Measurements from ENCODE around the gene CMTM7.

Gene CMTM7

GRCh38 chr3:32414522-32415202 lies 23.0 kb downstream of the CMTM7 start:
- DNase-seq (ENCODE audit: low spot score) = peak; percentile 10

- peak; percentile 37 for DNase-seq (ENCODE audit: low spot score)
Measured at GRCh38 chr3:32419742-32420125, 28.1 kb downstream of the CMTM7 start.

- DNase-seq (ENCODE audit: low spot score) = peak; percentile 99
Measured at GRCh38 chr3:32420126-32421038, 28.7 kb downstream of the CMTM7 start.

- DNase-seq (ENCODE audit: low spot score) = peak; percentile 10
Measured at GRCh38 chr3:32421185-32421584, 29.5 kb downstream of the CMTM7 start.

DNA sequence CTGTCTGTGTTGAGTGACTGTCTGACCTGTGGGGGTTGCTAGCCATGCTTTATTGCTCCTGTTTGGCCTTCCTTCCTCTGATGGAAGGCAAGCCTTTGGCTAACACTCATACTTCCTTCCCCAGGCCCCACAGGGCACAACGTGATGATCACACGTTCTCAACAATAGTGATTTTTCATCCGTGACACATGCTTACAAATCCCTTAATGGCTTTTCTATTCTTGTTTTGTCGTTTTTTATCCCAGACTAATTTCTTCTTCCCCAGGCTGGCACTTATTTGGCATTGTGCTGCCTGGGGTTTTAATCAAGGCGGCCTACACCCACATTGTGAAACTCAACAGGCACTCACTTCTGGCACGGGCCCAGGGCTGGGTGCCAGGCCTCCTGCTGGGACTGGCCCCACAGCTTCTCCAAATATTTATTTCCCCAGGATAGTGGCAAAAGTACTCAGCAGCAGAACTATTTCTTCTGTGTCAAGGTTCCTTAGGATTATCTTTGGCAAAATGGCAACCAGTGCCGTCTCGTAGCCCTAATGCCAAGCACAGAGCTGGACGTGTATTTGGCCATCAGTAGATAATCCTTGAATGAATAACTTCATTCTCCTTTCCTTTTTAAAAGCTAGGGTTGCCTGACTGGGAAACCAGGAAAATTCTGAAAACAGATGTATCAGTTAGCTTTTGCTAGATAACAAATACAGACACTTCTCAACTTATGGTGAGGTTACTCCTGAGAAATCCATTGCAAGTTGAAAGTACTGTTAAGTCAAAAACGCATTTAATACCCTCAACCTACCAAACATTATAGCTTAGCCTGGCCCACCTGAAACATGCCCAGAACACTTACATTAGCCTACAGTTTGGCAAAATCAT lies 30.6 kb downstream of the CMTM7 start:
- peak; percentile 96 for DNase-seq (ENCODE audit: low spot score)

GRCh38 chr3:32422943-32423342 lies 31.3 kb downstream of the CMTM7 start:
- DNase-seq (ENCODE audit: low spot score) = no peak

- DNase-seq (ENCODE audit: low spot score) = no peak
Measured at GRCh38 chr3:32423534-32423933, 31.9 kb downstream of the CMTM7 start.

GRCh38 chr3:32423956-32424557 lies 32.4 kb downstream of the CMTM7 start:
- no peak for DNase-seq (ENCODE audit: low spot score)

DNA sequence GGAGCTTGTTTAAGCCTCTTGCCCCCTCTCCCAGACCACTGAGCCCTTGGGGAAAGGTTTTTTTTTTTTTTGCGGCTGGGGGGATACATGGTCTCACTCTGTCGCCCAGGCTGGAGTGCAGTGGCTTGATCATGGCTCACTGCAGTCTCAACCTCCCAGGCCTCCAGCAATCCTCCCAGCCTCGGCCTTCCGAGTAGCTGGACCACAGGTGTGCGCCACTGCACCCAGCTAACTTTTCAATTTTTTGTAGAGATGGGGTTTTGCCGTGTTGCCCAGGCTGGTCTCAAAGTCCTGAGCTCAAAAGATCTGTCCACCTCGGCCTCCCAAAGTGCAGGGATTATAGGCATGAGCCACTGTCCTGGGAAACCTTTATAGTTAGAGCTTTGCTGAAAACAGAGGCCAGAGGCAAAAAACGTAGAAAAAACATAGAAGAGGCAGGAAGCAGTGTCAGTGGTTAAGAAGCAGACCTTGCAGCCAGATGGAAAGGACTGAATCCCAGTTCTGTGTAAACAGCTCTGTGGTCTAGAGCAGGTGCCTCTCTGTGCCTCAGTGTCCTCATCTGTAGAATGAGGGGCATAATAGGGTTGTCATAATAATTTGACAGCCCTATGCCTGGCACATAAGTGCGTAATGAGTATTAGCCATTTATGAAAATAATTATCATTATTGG lies 33.1 kb downstream of the CMTM7 start:
- DNase-seq (ENCODE audit: low spot score) = no peak

- no peak for DNase-seq (ENCODE audit: low spot score)
Measured at GRCh38 chr3:32428092-32429068, 36.7 kb downstream of the CMTM7 start.

- no peak for DNase-seq (ENCODE audit: low spot score)
Measured at GRCh38 chr3:32430900-32431299, 39.2 kb downstream of the CMTM7 start.

GRCh38 chr3:32431481-32431880 lies 39.8 kb downstream of the CMTM7 start:
- no peak for DNase-seq (ENCODE audit: low spot score)

DNA sequence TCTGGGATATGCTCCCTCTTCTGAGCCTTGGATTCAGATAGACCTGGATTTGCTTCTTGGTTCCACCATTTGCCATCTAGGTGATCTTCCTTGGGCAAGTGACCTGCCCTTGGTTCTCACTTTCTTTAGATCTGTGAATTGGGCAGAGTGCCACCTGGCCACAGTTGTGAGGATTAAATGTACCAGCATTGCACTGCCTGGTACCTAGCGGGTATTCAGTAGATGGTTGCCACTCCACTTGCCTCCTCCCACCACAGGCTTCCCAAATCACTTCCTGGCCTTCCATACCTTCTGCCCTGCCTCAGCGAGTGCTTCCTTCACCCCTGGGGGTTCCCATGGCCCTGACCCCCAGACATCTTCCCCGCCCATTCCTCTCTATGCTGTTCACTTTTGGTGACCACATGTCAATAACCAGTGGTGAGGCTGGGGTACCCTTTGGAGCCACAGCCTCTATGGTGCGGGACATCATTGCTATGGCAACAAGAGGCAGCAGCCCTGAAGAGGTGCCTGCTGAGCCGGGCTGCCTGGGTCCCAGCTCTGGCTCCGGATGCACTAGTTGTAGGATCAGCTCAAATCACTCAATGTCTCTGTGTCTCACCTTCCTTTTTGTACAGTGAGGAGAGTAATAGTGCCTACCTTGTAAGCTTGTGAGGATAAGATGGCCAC lies 40.5 kb downstream of the CMTM7 start:
- DNase-seq (ENCODE audit: low spot score) = no peak

DNA sequence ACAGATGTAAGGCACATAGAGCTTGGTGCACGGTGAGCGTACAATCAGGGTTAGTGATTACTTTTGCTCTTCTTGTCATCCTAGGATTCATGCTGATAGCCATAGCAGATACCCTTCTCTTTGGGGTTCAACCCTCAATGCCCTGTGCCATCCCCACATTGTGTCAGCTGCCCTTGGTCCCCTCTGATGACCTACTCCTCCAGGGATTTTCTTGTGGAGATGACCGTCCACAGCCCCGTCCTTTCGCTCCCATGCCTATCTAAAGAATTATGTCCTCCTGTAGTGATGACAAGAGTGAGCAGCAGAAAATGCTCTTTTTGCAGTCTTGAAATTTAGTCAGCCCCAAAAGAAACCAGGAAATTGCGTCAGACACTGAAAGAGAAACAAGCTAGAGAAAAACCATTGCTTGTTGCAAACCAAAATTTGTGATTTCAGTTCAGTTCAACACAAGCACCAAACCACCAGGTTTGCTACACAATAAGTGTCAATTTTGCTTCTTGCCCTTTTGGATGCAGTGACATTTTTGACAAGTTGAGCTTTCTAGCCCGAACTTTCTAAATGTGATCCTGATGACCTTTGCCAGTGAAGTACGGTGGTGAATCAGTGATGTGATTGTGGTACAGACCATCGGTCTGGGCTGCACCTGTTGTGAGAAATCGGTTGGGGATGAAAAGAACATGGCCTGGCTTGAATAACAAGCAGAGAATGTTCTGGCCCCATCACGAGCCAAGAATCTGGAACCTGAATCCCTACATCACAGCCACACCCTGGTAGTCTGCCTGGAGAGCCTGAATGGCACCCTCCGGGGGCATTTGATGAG lies 41.3 kb downstream of the CMTM7 start:
- no peak for DNase-seq (ENCODE audit: low spot score)

DNA sequence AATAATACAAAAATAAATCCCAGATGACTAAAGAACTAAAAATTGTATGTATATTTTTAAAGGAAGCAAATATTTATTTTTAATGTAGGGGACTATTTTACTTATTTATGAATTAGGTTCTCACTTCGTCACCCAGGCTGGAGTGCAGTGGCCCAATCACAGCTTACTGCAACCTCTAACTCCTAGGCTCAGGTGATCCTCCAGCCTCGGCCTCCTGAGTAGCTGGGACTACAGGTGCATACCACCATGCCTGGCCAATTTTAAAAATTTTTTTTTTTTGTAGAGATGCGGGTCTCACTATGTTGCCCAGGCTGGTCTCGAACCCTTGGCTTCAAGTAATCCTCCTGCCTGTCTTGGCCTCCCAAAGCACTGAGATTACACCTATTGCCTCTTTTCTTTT lies 42.6 kb downstream of the CMTM7 start:
- no peak for DNase-seq (ENCODE audit: low spot score)

DNA sequence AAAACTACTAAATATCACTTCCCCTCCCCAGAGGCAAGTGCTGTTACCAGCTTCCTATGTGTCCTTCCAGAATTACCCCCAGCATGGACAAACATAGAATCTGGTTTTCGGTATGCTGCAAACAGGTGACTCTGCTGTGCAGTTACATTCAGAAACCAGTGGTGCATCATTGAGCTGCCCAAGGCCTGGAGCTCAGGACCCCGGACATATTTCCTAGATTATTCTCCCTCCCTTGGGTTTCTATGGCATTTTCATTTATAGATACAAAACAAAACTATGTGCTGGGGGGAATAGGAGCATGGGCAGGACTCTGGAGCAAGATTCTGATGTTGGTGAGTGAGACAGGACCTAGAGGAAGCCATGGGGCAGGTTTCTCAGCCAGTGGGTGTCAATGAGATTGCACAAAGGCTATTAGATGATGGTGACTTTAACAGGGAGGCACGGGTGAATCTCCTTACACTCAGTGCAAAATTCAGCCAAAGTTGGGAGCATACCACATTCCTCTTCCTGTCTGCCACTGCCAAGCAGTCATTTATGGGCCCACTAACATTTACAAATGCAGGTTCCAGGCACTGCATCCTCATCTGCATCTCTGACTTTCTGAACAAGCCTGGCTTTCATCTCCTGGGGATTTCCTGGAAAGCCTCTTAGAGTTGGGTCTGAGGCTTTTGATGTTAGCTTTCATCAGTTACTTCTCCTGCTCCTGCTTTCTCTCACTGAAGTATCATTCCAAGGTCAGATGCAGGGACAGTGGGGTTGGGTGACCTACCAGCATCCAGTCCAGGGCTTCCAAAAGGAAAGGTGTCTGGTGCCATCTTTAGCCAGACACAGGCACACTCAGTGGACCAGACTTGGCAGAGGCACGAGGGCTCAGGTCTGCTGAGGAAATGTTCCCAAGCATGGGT lies 44.5 kb downstream of the CMTM7 start:
- DNase-seq (ENCODE audit: low spot score) = no peak

- DNase-seq (ENCODE audit: low spot score) = no peak
Measured at GRCh38 chr3:32436816-32437189, 45.1 kb downstream of the CMTM7 start.

DNA sequence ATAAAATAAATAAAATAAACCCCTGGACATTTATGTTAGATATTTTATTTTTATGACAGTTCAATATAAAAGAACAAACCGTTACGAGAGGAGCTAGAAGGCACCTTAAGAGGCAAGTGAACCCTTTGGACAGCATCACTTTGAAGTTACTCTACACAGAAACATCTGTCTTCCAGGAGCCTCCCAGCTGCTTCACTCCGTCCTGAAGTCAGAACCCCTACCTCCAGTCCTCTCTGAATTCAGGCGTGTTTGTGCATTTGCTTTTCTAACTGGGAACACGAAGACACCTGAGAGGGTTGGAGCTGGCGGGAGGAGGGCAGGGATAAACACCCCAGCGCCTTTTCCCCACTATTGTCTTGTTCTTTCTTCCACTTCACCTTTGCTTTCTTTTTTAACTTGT lies 46.2 kb downstream of the CMTM7 start:
- no peak for DNase-seq (ENCODE audit: low spot score)

Measured in kidney tubule cell (primary cell).